Endothelial cell (in vitro differentiated cells): Measurements from ENCODE around the gene SPDEF. TPM values are rescaled to one million over a fixed set of nuclear protein-coding genes. Genes with fewer than 3 reads are reported as not detected.

ENCODE experiments used
- DNase-seq: peaks from one replicate; pipeline ENCODE4 v3.0.0; 2021; ENCODE audit warnings: low spot score
- H3K27ac Mint-ChIP-seq: one replicate; pipeline ENCODE4 v1.8.0; 2021; ENCODE audit warnings: mixed read lengths, inconsistent platforms; ENCODE audit not compliant: unreplicated experiment
- H3K27me3 Mint-ChIP-seq: one replicate; pipeline ENCODE4 v1.8.0; 2021; ENCODE audit warnings: mild to moderate bottlenecking, moderate library complexity, mixed read lengths, inconsistent platforms; ENCODE audit not compliant: unreplicated experiment
- H3K36me3 Mint-ChIP-seq: one replicate; pipeline ENCODE4 v1.8.0; 2021; ENCODE audit warnings: mild to moderate bottlenecking, low read depth, mixed read lengths, inconsistent platforms; ENCODE audit not compliant: unreplicated experiment
- H3K4me1 Mint-ChIP-seq: one replicate; pipeline ENCODE4 v1.8.0; 2021; ENCODE audit warnings: mild to moderate bottlenecking, mixed read lengths, inconsistent platforms; ENCODE audit not compliant: unreplicated experiment
- H3K4me3 Mint-ChIP-seq: one replicate; pipeline ENCODE4 v1.8.0; 2021; ENCODE audit warnings: mild to moderate bottlenecking, mixed read lengths, inconsistent platforms; ENCODE audit not compliant: unreplicated experiment
- H3K9me3 Mint-ChIP-seq: one replicate; pipeline ENCODE4 v1.8.0; 2021; ENCODE audit warnings: mixed read lengths, inconsistent platforms; ENCODE audit not compliant: unreplicated experiment
- CTCF ChIP-seq: fragments of 200-600 bp; sonication (generic); IDR thresholded peaks from one replicate; pipeline ENCODE4 v1.5.0; 2021; ENCODE audit warnings: antibody characterized with exemption; ENCODE audit not compliant: unreplicated experiment
- total RNA-seq: library from RNA; stranded (reverse); fragmentation: NEBNext Ultra II Directional; extraction: Animal tissue kit (Norgen Biotek cat#: 25700); gene quantifications from one replicate; pipeline ENCODE4 v1.2.1, GENCODE V29; 2021; ENCODE audit not compliant: unreplicated experiment

Gene SPDEF
- total RNA-seq, 1 donor from 2014 or later: not detected

GRCh38 chr6:34578445-34579262 is 22.5 kb upstream of the SPDEF start:
- no peak overlapping the region for H3K4me3 Mint-ChIP-seq
- H3K4me1 Mint-ChIP-seq: no peaks in the 10 kb centered on the region
- peaks cover 9% of the 10 kb centered on the region for H3K27me3 Mint-ChIP-seq
- peaks cover 6% of the 10 kb centered on the region for H3K36me3 Mint-ChIP-seq
- DNase-seq: no peak
- no peak for TF ChIP-seq CTCF
- H3K9me3 Mint-ChIP-seq: no peaks in the 10 kb centered on the region
- no peak overlapping the region for H3K27ac Mint-ChIP-seq

- no peak for DNase-seq
- peaks cover 8% of the 10 kb centered on the region for H3K27me3 Mint-ChIP-seq
- TF ChIP-seq CTCF: no peak
- H3K4me1 Mint-ChIP-seq: no peaks in the 10 kb centered on the region
- no peaks in the 10 kb centered on the region for H3K9me3 Mint-ChIP-seq
- no peak overlapping the region for H3K27ac Mint-ChIP-seq
- H3K36me3 Mint-ChIP-seq: peaks cover 6% of the 10 kb centered on the region
- H3K4me3 Mint-ChIP-seq: no peak overlapping the region
Measured at GRCh38 chr6:34576286-34576955, 20.3 kb upstream of the SPDEF start.

GRCh38 chr6:34575326-34575725 is 19.2 kb upstream of the SPDEF start:
- Mint-ChIP-seq H3K4me3 (no peak overlapping the region), H3K36me3 (peaks cover under 1% of the 10 kb centered on the region), H3K4me1 (no peaks in the 10 kb centered on the region), H3K27ac (no peak overlapping the region), H3K9me3 (no peaks in the 10 kb centered on the region), H3K27me3 (peaks cover 8% of the 10 kb centered on the region)
- no peak for DNase-seq
- TF ChIP-seq CTCF: no peak

GRCh38 chr6:34574647-34575293 is 18.6 kb upstream of the SPDEF start:
- H3K4me1 Mint-ChIP-seq: no peaks in the 10 kb centered on the region
- no peak overlapping the region for H3K27ac Mint-ChIP-seq
- no peak for TF ChIP-seq CTCF
- H3K27me3 Mint-ChIP-seq: peaks cover 8% of the 10 kb centered on the region
- DNase-seq: no peak
- no peaks in the 10 kb centered on the region for H3K9me3 Mint-ChIP-seq
- no peak overlapping the region for H3K4me3 Mint-ChIP-seq
- H3K36me3 Mint-ChIP-seq: no peaks in the 10 kb centered on the region
